Measurements from ENCODE around the gene MAGEA9B. TPM values are rescaled to one million over a fixed set of nuclear protein-coding genes. Genes with fewer than 3 reads are reported as not detected.
"Not testable (repeated sequence)": the region's sequence is repeated elsewhere in the genome, so short reads cannot be mapped to it uniquely, and the experiment has no call there.

Gene MAGEA9B
- total and polyA plus RNA-seq, 4 experiments from 2014 or later = not detected

GRCh38 chrX:149532868-149533267 lies 54.4 kb downstream of the MAGEA9B start:
- H3K27ac ChIP-seq (ENCODE audit: low read depth, low read length); H3K9me3 ChIP-seq (ENCODE audit: control insufficient read depth in 1 of 2, low read length in 2 of 2); DNase-seq; CTCF ChIA-PET (ENCODE audit: partially characterized antibody); H3K27me3 Mint-ChIP-seq; POLR2A ChIA-PET (ENCODE audit: partially characterized antibody); H3K4me1 ChIP-seq (ENCODE audit: insufficient read depth, low read length); H3K4me3 Mint-ChIP-seq; H3K4me3 ChIP-seq (ENCODE audit: low read length in 2 of 2); H3K9me3 Mint-ChIP-seq; H3K27me3 ChIP-seq (ENCODE audit: insufficient read depth, low read length); intact Hi-C loops (cut with micrococcal nuclease); H3K4me1 Mint-ChIP-seq; H3K36me3 ChIP-seq (ENCODE audit: insufficient read depth, low read length); H3K36me3 Mint-ChIP-seq: not testable (repeated sequence)
- peak overlapping the region in 1 of 7 donors; percentile 68 for H3K27ac Mint-ChIP-seq

Other genes starting within 250 kb of the MAGEA9B start
- 100 to 1,000 TPM; 185 to 196 TPM for gene IDS, start 82.2 kb downstream of the MAGEA9B start, total RNA-seq
- 100 to 1,000 TPM; 121 to 130 TPM for gene IDS, start 82.2 kb downstream of the MAGEA9B start, polyA plus RNA-seq
- gene EOLA1, start 46.4 kb downstream of the MAGEA9B start, total RNA-seq = 10 to 100 TPM; 24.6 to 25.2 TPM
- 10 to 100 TPM; 25.7 to 26.2 TPM for gene EOLA1, start 46.4 kb downstream of the MAGEA9B start, polyA plus RNA-seq
- not detected for gene HSFX3, start 37.5 kb downstream of the MAGEA9B start, total RNA-seq
- not detected for gene HSFX3, start 37.5 kb downstream of the MAGEA9B start, polyA plus RNA-seq
- under 1 TPM in 1 of 2 experiments, not detected in 1; 0.64 TPM for gene HSFX2, start 7.9 kb upstream of the MAGEA9B start, total RNA-seq
- gene HSFX2, start 7.9 kb upstream of the MAGEA9B start, polyA plus RNA-seq = under 1 TPM in 1 of 2 donors, not detected in 1; 0.31 TPM
- 10 to 100 TPM; 25.6 to 27.6 TPM for gene TMEM185A, start 44.3 kb upstream of the MAGEA9B start, total RNA-seq
- gene TMEM185A, start 44.3 kb upstream of the MAGEA9B start, polyA plus RNA-seq = 10 to 100 TPM; 13.9 to 17.9 TPM
- not detected for gene MAGEA11, start 124.6 kb upstream of the MAGEA9B start, total RNA-seq
- not detected for gene MAGEA11, start 124.6 kb upstream of the MAGEA9B start, polyA plus RNA-seq
- gene HSFX1, start 186.6 kb upstream of the MAGEA9B start, total RNA-seq = 1 to 10 TPM; 2.6 to 2.8 TPM
- gene HSFX1, start 186.6 kb upstream of the MAGEA9B start, polyA plus RNA-seq = not detected
- gene MAGEA9, start 194.5 kb upstream of the MAGEA9B start, total RNA-seq = not detected
- not detected for gene MAGEA9, start 194.5 kb upstream of the MAGEA9B start, polyA plus RNA-seq